ENCODE measurements around the gene TMOD1. TPM values are rescaled to one million over a fixed set of nuclear protein-coding genes. Genes with fewer than 3 reads are reported as not detected.

Gene TMOD1
- total RNA-seq, 1 experiment from 2014 or later, result 1.0 TPM

DNA sequence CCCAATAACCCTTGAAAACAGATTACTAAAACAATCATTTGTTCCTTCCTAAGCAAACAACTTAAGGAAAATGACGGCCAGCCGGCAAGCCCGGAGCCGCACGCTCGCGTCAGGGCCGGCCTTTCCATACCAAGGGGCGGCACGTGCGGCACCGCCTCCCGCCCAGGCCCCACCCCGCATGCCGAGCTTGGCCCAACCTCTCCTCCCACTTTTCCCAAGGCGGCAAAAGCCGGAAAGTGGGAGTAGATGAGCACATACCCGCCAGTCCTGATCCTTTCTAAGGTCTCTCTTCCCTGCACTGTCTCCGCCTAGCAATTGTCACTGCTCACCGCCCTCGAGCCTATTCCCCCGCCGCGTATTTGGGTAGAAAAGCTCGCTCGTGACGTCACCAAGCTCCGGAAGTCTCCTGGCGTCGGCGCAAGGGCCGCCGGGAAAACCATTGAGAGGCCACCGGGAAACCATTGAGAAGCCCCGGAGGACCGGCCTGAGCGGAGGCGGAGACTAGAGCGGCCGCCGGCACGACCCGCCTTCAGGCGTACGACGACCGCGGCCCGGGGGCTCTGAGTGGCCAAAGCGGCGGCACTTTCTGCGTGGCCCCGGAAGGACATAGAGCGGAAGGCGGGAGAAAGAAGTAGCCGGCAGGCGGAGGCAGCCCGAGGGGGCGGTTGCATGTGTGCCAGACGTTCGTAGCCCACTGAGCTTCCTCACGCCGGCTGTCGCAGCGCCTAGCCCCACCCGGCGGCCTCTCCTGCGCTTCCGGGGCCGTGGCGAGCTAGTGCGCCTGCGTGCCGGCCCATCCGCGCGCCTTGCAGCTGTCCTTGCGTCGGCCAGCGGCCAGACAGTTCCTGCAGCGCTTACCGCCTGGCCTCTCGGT lies 131.8 kb downstream of the TMOD1 start, which contains the start of the genes NCBP1 and TSTD2 (continued):
- no peak for TF ChIP-seq STAT6 (CRISPR knock-in tag; conservative IDR thresholded peaks at IDR 0.05; ENCODE audit: low read depth)
- TF ChIP-seq ZNF416 (CRISPR knock-in tag; IDR thresholded peaks at IDR 0.05), result no peak
- TF ChIP-seq PREB (CRISPR knock-in tag; IDR thresholded peaks at IDR 0.05; ENCODE audit: borderline replicate concordance), result no peak
- TF ChIP-seq SP1 (CRISPR knock-in tag; conservative IDR thresholded peaks at IDR 0.05), result peak; percentile 86
- peak; percentile 86 for TF ChIP-seq CREM (CRISPR knock-in tag; IDR thresholded peaks at IDR 0.05)
- no peak for TF ChIP-seq HMGA2 (CRISPR knock-in tag; IDR thresholded peaks at IDR 0.05)
- TF ChIP-seq NFATC4 (CRISPR knock-in tag; IDR thresholded peaks at IDR 0.05), result no peak
- peak; percentile 82 for TF ChIP-seq NFYB (CRISPR knock-in tag; conservative IDR thresholded peaks at IDR 0.05; ENCODE audit: low read depth)
- no peak for TF ChIP-seq MXD4 (CRISPR knock-in tag; IDR thresholded peaks at IDR 0.05; ENCODE audit: borderline replicate concordance)
- no peak for TF ChIP-seq ZNF317 (CRISPR knock-in tag; IDR thresholded peaks at IDR 0.05; ENCODE audit: borderline replicate concordance, low read depth)
- no peak for TF ChIP-seq FOXJ3 (CRISPR knock-in tag; IDR thresholded peaks at IDR 0.05; ENCODE audit: borderline replicate concordance)
- TF ChIP-seq IRF2 (CRISPR knock-in tag; IDR thresholded peaks at IDR 0.05; ENCODE audit: borderline replicate concordance, low read depth), result no peak
- TF ChIP-seq ZNF396 (CRISPR knock-in tag; IDR thresholded peaks at IDR 0.05; ENCODE audit: borderline replicate concordance), result no peak
- TF ChIP-seq, protein P1, sequence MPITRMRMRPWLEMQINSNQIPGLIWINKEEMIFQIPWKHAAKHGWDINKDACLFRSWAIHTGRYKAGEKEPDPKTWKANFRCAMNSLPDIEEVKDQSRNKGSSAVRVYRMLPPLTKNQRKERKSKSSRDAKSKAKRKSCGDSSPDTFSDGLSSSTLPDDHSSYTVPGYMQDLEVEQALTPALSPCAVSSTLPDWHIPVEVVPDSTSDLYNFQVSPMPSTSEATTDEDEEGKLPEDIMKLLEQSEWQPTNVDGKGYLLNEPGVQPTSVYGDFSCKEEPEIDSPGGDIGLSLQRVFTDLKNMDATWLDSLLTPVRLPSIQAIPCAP (CRISPR knock-in tag; IDR thresholded peaks at IDR 0.05), result no peak
- TF ChIP-seq NR1H2 (CRISPR knock-in tag; IDR thresholded peaks at IDR 0.05), result no peak
- TF ChIP-seq PRRX2 (CRISPR knock-in tag; IDR thresholded peaks at IDR 0.05), result no peak
- TF ChIP-seq ZNF263 (CRISPR knock-in tag; IDR thresholded peaks at IDR 0.05; ENCODE audit: low read depth), result no peak
- no peak for TF ChIP-seq E2F1 (CRISPR knock-in tag; IDR thresholded peaks at IDR 0.05)
- no peak for TF ChIP-seq ZMAT4 (CRISPR knock-in tag; IDR thresholded peaks at IDR 0.05)
- TF ChIP-seq ESRRA (CRISPR knock-in tag; IDR thresholded peaks at IDR 0.05; ENCODE audit: borderline replicate concordance), result no peak
- 0 out of 2 replicates have a peak, but pooled peaks have one; percentile 14 for TF ChIP-seq JUN (CRISPR knock-in tag; IDR thresholded peaks at IDR 0.05)
- TF ChIP-seq SMAD4 (CRISPR knock-in tag; IDR thresholded peaks at IDR 0.05), result no peak
- TF ChIP-seq TP53 (CRISPR knock-in tag; IDR thresholded peaks at IDR 0.05), result peak; percentile 32; the same call in 1 of the 2 replicates
- TF ChIP-seq MAX (CRISPR knock-in tag; IDR thresholded peaks at IDR 0.05), result peak; percentile 80
- TF ChIP-seq, protein P2, sequence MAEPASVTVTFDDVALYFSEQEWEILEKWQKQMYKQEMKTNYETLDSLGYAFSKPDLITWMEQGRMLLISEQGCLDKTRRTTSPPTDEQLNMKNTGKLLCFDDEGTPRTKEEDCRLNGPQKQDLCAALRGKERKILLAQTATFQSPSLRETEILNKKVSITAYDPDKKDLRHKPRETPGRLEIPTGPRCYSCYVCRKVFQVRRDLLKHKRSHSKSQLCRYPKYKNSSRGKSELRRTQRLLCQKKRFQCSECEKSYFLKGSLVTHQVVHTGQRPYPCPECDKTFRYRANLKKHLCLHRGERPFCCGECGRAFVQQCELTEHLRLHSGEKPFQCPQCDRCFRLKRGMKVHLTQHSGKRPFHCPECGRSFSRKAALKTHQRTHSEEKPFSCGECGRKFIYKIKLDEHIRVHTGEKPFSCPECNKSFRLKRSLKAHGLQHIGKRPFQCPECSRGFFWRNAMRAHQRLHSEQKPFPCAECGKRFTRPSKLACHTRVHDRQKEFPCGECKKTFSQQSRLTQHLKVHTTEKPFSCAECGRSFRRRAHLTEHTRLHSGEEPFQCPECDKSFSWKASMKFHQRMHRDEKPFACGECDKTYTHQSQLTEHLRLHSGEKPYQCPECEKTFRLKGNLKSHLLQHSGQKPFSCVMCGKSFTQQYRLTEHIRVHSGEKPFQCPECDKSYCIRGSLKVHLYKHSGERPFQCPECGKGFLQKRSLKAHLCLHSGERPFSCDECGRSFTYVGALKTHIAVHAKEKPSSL (CRISPR knock-in tag; conservative IDR thresholded peaks at IDR 0.05), result no peak
- TF ChIP-seq ETV6 (CRISPR knock-in tag; IDR thresholded peaks at IDR 0.05), result peak; percentile 37; the same call in 1 of the 2 replicates
- TF ChIP-seq ZNF423 (CRISPR knock-in tag; IDR thresholded peaks at IDR 0.05), result no peak
- peak; percentile 55; the same call in 1 of the 2 replicates for TF ChIP-seq TEAD1 (CRISPR knock-in tag; IDR thresholded peaks at IDR 0.05)
- 0 out of 2 replicates have a peak, but pooled peaks have one; percentile 58 for TF ChIP-seq NFE2L1 (CRISPR knock-in tag; IDR thresholded peaks at IDR 0.05)

Measured in WTC11 (cell line).